ENCODE measurements around the gene CCDC167.
A peak's percentile ranks its signal among the peaks of the same experiment; 100 is the strongest.

Gene CCDC167

GRCh38 chr6:37539171-37540028 lies 39.7 kb upstream of the CCDC167 start:
- H3K4me3 ChIP-seq (ENCODE audit: low read depth in 1 of 2, low read length in 2 of 2), result no peak overlapping the region
- no peak overlapping the region for H3K9ac ChIP-seq (ENCODE audit: low read depth in 1 of 2, low read length in 2 of 2)
- H3K27me3 ChIP-seq (ENCODE audit: control insufficient read depth in 1 of 2, insufficient read depth in 2 of 2, low read length in 2 of 2), result peaks cover 35 to 48% of the 10 kb centered on the region in 2 donors
- H3K4me1 ChIP-seq (ENCODE audit: control insufficient read depth in 1 of 2, insufficient read depth in 2 of 2, low read length in 2 of 2), result peaks cover 4 to 10% of the 10 kb centered on the region in 2 donors
- H3K36me3 ChIP-seq (ENCODE audit: control insufficient read depth in 1 of 2, insufficient read depth in 2 of 2, low read length in 2 of 2), result no peaks in the 10 kb centered on the region
- H3K9me3 ChIP-seq (ENCODE audit: control insufficient read depth in 1 of 2, low read length in 2 of 2), result no peaks in the 10 kb centered on the region
- no peak overlapping the region for H3K27ac ChIP-seq (ENCODE audit: low read depth, low read length)

- H3K4me3 ChIP-seq (ENCODE audit: low read depth in 1 of 2, low read length in 2 of 2), result no peak overlapping the region
- H3K9me3 ChIP-seq (ENCODE audit: control insufficient read depth in 1 of 2, low read length in 2 of 2), result no peaks in the 10 kb centered on the region
- peaks cover 4 to 10% of the 10 kb centered on the region in 2 donors for H3K4me1 ChIP-seq (ENCODE audit: control insufficient read depth in 1 of 2, insufficient read depth in 2 of 2, low read length in 2 of 2)
- no peaks in the 10 kb centered on the region for H3K36me3 ChIP-seq (ENCODE audit: control insufficient read depth in 1 of 2, insufficient read depth in 2 of 2, low read length in 2 of 2)
- H3K9ac ChIP-seq (ENCODE audit: low read depth in 1 of 2, low read length in 2 of 2), result no peak overlapping the region
- H3K27me3 ChIP-seq (ENCODE audit: control insufficient read depth in 1 of 2, insufficient read depth in 2 of 2, low read length in 2 of 2), result peaks cover 35 to 61% of the 10 kb centered on the region in 2 donors
- no peak overlapping the region for H3K27ac ChIP-seq (ENCODE audit: low read depth, low read length)
Observed at GRCh38 chr6:37538107-37538506, 38.4 kb upstream of the CCDC167 start.

GRCh38 chr6:37537548-37537947 lies 37.9 kb upstream of the CCDC167 start:
- Histone ChIP-seq H3K9ac (ENCODE audit: low read depth in 1 of 2, low read length in 2 of 2) (no peak overlapping the region), H3K27ac (ENCODE audit: low read depth, low read length) (no peak overlapping the region), H3K4me1 (ENCODE audit: control insufficient read depth in 1 of 2, insufficient read depth in 2 of 2, low read length in 2 of 2) (peaks cover 4 to 10% of the 10 kb centered on the region in 2 donors), H3K36me3 (ENCODE audit: control insufficient read depth in 1 of 2, insufficient read depth in 2 of 2, low read length in 2 of 2) (no peaks in the 10 kb centered on the region), H3K27me3 (ENCODE audit: control insufficient read depth in 1 of 2, insufficient read depth in 2 of 2, low read length in 2 of 2) (peaks cover 40 to 67% of the 10 kb centered on the region in 2 donors), H3K9me3 (ENCODE audit: control insufficient read depth in 1 of 2, low read length in 2 of 2) (no peaks in the 10 kb centered on the region), H3K4me3 (ENCODE audit: low read depth in 1 of 2, low read length in 2 of 2) (no peak overlapping the region)

DNA sequence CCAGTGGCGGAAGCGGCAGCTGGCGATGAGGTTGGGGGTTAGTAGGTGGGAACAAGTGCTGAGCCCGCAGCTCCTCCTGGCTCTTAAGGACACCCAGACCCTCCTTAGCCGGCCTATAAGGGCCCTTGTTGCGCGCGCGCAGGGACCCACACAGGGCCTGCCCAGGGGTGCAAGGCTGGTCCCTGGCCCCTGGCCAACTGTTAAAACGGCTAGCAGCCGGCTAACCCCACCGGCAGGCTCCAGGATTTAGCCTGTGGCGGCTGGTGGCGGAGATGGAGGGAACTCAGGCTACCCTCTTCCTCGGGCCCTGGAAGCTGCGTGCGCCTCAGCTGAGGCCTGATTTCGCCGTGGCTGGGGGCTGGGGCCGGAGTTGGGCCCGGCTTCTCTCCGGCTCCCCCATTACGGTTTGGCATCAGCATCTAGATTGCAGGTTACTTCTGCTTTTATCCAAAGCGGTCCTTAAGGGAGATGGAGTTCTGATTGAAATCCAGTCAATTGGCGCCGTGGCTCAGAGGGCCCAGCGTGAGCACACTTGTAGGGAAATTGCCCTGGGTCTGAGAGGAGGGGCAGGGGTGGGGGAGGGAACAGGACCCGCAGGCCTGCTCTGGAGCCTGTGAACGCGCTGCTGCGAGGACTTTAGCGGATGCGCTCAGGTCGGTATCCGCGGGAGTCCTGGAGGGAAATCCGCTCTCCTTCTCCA lies 36.9 kb upstream of the CCDC167 start:
- H3K27me3 ChIP-seq (ENCODE audit: control insufficient read depth in 1 of 2, insufficient read depth in 2 of 2, low read length in 2 of 2), result peaks cover 42 to 75% of the 10 kb centered on the region in 2 donors
- peaks cover 4 to 10% of the 10 kb centered on the region in 2 donors for H3K4me1 ChIP-seq (ENCODE audit: control insufficient read depth in 1 of 2, insufficient read depth in 2 of 2, low read length in 2 of 2)
- H3K36me3 ChIP-seq (ENCODE audit: control insufficient read depth in 1 of 2, insufficient read depth in 2 of 2, low read length in 2 of 2), result no peaks in the 10 kb centered on the region
- peak overlapping the region; percentile 47 to 59 for H3K4me3 ChIP-seq (ENCODE audit: low read depth in 1 of 2, low read length in 2 of 2)
- no peak overlapping the region for H3K9ac ChIP-seq (ENCODE audit: low read depth in 1 of 2, low read length in 2 of 2)
- no peak overlapping the region for H3K27ac ChIP-seq (ENCODE audit: low read depth, low read length)
- no peaks in the 10 kb centered on the region for H3K9me3 ChIP-seq (ENCODE audit: control insufficient read depth in 1 of 2, low read length in 2 of 2)

DNA sequence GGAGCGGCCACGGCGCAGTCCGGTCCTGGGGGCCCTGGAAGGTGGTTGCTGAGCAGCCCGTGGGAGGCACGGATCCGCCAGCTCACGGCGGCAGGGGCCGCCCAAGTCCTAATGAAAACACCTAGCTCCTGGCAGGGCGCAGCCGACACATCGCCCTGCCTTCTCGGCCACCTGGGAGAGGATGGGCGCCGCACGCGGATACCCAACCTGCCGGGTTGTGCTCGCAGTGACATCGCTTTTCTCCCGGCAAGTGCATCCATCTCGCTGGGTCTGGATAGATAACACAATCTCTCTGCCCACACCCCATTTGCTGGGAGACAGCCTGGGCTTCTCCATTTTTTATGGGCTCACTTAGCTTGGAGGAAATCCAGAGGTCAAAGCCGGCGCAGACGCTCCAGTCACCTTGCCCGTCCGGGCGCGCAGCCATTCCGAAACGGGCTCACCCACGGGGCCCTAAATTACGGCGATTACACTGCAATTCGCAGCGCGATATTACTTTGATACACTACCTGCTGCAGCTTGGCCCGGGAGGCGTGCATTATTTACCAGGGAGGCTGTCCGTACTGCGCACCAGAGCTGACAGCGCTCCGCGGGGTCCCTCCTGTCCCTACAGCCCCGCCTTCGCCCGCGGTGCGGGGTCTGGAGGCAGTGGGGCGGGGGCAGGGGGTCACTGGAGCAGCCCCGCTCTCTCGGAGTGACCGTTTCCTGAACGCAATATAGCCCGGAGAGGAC lies 36.2 kb upstream of the CCDC167 start:
- H3K36me3 ChIP-seq (ENCODE audit: control insufficient read depth in 1 of 2, insufficient read depth in 2 of 2, low read length in 2 of 2), result no peaks in the 10 kb centered on the region
- H3K4me1 ChIP-seq (ENCODE audit: control insufficient read depth in 1 of 2, insufficient read depth in 2 of 2, low read length in 2 of 2), result peaks cover 4 to 10% of the 10 kb centered on the region in 2 donors
- H3K9ac ChIP-seq (ENCODE audit: low read depth in 1 of 2, low read length in 2 of 2), result no peak overlapping the region
- H3K27ac ChIP-seq (ENCODE audit: low read depth, low read length), result no peak overlapping the region
- peaks cover 42 to 76% of the 10 kb centered on the region in 2 donors for H3K27me3 ChIP-seq (ENCODE audit: control insufficient read depth in 1 of 2, insufficient read depth in 2 of 2, low read length in 2 of 2)
- no peaks in the 10 kb centered on the region for H3K9me3 ChIP-seq (ENCODE audit: control insufficient read depth in 1 of 2, low read length in 2 of 2)
- peak overlapping the region; percentile 47 to 59 for H3K4me3 ChIP-seq (ENCODE audit: low read depth in 1 of 2, low read length in 2 of 2)

GRCh38 chr6:37535428-37535758 lies 35.7 kb upstream of the CCDC167 start:
- Histone ChIP-seq H3K9me3 (ENCODE audit: control insufficient read depth in 1 of 2, low read length in 2 of 2) (no peaks in the 10 kb centered on the region), H3K4me1 (ENCODE audit: control insufficient read depth in 1 of 2, insufficient read depth in 2 of 2, low read length in 2 of 2) (peaks cover 4 to 10% of the 10 kb centered on the region in 2 donors), H3K27me3 (ENCODE audit: control insufficient read depth in 1 of 2, insufficient read depth in 2 of 2, low read length in 2 of 2) (peaks cover 46 to 76% of the 10 kb centered on the region in 2 donors), H3K36me3 (ENCODE audit: control insufficient read depth in 1 of 2, insufficient read depth in 2 of 2, low read length in 2 of 2) (no peaks in the 10 kb centered on the region), H3K9ac (ENCODE audit: low read depth in 1 of 2, low read length in 2 of 2) (no peak overlapping the region), H3K4me3 (ENCODE audit: low read depth in 1 of 2, low read length in 2 of 2) (peak overlapping the region in 1 of 2 donors; percentile 59), H3K27ac (ENCODE audit: low read depth, low read length) (no peak overlapping the region)

- Histone ChIP-seq H3K4me1 (ENCODE audit: control insufficient read depth in 1 of 2, insufficient read depth in 2 of 2, low read length in 2 of 2) (peaks cover 4 to 10% of the 10 kb centered on the region in 2 donors), H3K4me3 (ENCODE audit: low read depth in 1 of 2, low read length in 2 of 2) (no peak overlapping the region), H3K9me3 (ENCODE audit: control insufficient read depth in 1 of 2, low read length in 2 of 2) (no peaks in the 10 kb centered on the region), H3K27ac (ENCODE audit: low read depth, low read length) (no peak overlapping the region), H3K9ac (ENCODE audit: low read depth in 1 of 2, low read length in 2 of 2) (no peak overlapping the region), H3K36me3 (ENCODE audit: control insufficient read depth in 1 of 2, insufficient read depth in 2 of 2, low read length in 2 of 2) (no peaks in the 10 kb centered on the region), H3K27me3 (ENCODE audit: control insufficient read depth in 1 of 2, insufficient read depth in 2 of 2, low read length in 2 of 2) (peaks cover 47 to 73% of the 10 kb centered on the region in 2 donors)
Observed at GRCh38 chr6:37534893-37535292, 35.2 kb upstream of the CCDC167 start.

- peaks cover 4 to 10% of the 10 kb centered on the region in 2 donors for H3K4me1 ChIP-seq (ENCODE audit: control insufficient read depth in 1 of 2, insufficient read depth in 2 of 2, low read length in 2 of 2)
- peaks cover 35 to 54% of the 10 kb centered on the region in 2 donors for H3K27me3 ChIP-seq (ENCODE audit: control insufficient read depth in 1 of 2, insufficient read depth in 2 of 2, low read length in 2 of 2)
Observed at GRCh38 chr6:37532122-37532521, 32.4 kb upstream of the CCDC167 start.

GRCh38 chr6:37531437-37532036 lies 31.8 kb upstream of the CCDC167 start:
- Histone ChIP-seq H3K36me3 (ENCODE audit: control insufficient read depth in 1 of 2, insufficient read depth in 2 of 2, low read length in 2 of 2) (no peaks in the 10 kb centered on the region), H3K4me1 (ENCODE audit: control insufficient read depth in 1 of 2, insufficient read depth in 2 of 2, low read length in 2 of 2) (peaks cover 4 to 9% of the 10 kb centered on the region in 2 donors), H3K27ac (ENCODE audit: low read depth, low read length) (no peak overlapping the region), H3K4me3 (ENCODE audit: low read depth in 1 of 2, low read length in 2 of 2) (no peak overlapping the region), H3K27me3 (ENCODE audit: control insufficient read depth in 1 of 2, insufficient read depth in 2 of 2, low read length in 2 of 2) (peaks cover 29 to 48% of the 10 kb centered on the region in 2 donors), H3K9me3 (ENCODE audit: control insufficient read depth in 1 of 2, low read length in 2 of 2) (no peaks in the 10 kb centered on the region), H3K9ac (ENCODE audit: low read depth in 1 of 2, low read length in 2 of 2) (no peak overlapping the region)

More at GRCh38 chr6:37532122-37532521, 32.4 kb upstream of the CCDC167 start:
- Histone ChIP-seq H3K9me3 (ENCODE audit: control insufficient read depth in 1 of 2, low read length in 2 of 2) (no peaks in the 10 kb centered on the region), H3K4me3 (ENCODE audit: low read depth in 1 of 2, low read length in 2 of 2) (no peak overlapping the region), H3K9ac (ENCODE audit: low read depth in 1 of 2, low read length in 2 of 2) (no peak overlapping the region), H3K36me3 (ENCODE audit: control insufficient read depth in 1 of 2, insufficient read depth in 2 of 2, low read length in 2 of 2) (no peaks in the 10 kb centered on the region), H3K27ac (ENCODE audit: low read depth, low read length) (no peak overlapping the region)
